ENCODE measurements around the gene ATG14. TPM values are rescaled to one million over a fixed set of nuclear protein-coding genes. Genes with fewer than 3 reads are reported as not detected.

Gene ATG14
- total RNA-seq, 2 experiments from 2014 or later = 5.3 to 6.1 TPM

DNA sequence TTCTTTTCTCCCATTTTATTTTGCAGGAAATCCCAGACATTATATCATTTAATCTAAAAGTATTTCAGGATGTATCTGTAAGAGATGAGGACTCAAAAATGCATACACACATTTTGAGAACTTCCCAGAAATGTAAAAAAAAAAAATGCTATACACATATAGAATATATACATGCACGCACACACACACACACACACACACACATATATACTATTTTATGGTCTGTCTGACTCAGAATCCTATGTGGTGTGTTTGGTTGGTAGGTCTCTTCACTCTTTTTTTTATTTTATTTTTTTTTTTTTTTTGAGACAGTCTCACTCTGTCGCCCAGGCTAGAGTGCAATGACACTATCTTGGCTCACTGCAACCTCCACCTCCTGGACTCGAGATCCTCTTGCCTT is 74.9 kb downstream of the ATG14 start:
- Mint-ChIP-seq H3K4me3 (no peak overlapping the region), H3K27ac (peak overlapping the region; percentile 61), H3K4me1 (peaks cover 82% of the 10 kb centered on the region), H3K27me3 (no peaks in the 10 kb centered on the region), H3K36me3 (ENCODE audit: low read depth) (peaks cover 18% of the 10 kb centered on the region), H3K9me3 (no peaks in the 10 kb centered on the region)
- no peak for DNase-seq
- POLR2A ChIA-PET = no interaction called here
- CTCF ChIA-PET = interaction anchor here (0.6 to 2.2 kb wide), 4 partner anchors 10 to 280 kb away, joined by 3 to 7 read pairs (median 4); no protein-coding TSS in a partner anchor

DNA sequence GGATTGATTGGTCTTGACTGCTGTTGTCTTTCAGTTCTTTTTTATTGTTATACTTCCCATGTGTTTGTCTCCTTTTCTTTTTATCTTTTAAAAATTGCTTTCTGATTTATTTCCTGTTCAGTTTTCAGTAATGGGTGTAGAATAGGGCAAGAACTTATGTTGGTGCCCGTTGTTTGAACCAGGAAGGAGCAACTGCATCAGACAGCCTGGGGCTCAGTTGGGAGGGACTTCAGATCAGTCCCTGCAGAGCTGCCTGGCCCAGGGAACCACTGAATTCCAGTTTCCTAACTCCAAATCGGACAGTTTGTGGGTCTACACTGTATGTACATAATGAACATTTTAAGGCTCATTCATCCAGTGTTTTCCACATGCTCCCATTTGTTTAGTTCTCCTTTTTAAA is 75.5 kb downstream of the ATG14 start:
- ChIA-PET POLR2A (no interaction called here), CTCF (interaction anchor here (0.6 to 1.5 kb wide), 3 partner anchors 14 to 280 kb away, joined by 3 to 4 read pairs (median 3); no protein-coding TSS in a partner anchor)
- Mint-ChIP-seq H3K9me3 (no peaks in the 10 kb centered on the region), H3K4me3 (peak overlapping the region; percentile 2), H3K36me3 (ENCODE audit: low read depth) (peaks cover 18% of the 10 kb centered on the region), H3K27ac (peak overlapping the region; percentile 61), H3K27me3 (no peaks in the 10 kb centered on the region), H3K4me1 (peaks cover 79% of the 10 kb centered on the region)
- DNase-seq = peak; percentile 39

DNA sequence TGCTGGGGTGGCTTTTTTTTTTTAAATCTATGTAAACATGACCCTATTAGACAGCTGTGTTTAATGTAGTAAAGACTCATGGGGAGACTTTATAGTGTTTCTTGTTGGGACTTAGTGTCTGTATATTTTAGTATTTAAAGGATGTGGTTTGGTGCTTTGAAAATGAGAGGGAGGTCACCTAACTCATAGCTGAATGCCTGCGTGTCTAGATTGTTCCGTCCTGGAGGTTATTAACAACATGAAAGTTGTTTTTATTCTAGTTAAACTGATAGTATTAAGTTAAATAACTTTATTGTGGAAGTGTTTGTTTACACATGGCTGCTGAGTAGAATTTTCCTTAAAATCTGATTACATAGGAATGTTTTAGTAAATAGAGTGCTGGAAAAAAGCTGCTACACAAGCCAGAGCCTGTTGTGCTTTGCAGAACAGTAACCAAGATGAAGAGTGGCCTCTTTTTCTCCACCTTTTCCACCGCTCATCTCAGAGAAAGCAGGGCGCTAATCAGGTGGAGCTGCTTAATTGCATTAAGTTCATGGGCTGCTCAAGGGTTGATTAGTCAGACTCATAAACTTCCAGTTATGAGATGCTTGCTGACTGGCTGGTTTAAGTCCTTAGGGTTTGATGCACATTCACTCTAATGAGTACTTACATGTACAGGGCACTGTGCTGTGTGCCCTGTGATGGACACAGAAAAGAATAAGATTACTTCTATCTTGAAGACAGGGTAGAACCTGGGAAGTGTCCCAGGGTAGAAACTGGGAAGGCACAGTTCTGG is 77.7 kb downstream of the ATG14 start:
- ChIA-PET CTCF (interaction anchor here (0.7 to 1.2 kb wide), 3 partner anchors 17 to 27 kb away, joined by 3 to 4 read pairs (median 3); no protein-coding TSS in a partner anchor), POLR2A (no interaction called here)
- no peaks in the 10 kb centered on the region for H3K27me3 Mint-ChIP-seq
- H3K4me3 Mint-ChIP-seq = peak overlapping the region; percentile 51
- H3K4me1 Mint-ChIP-seq = peaks cover 74% of the 10 kb centered on the region
- H3K9me3 Mint-ChIP-seq = no peaks in the 10 kb centered on the region
- peaks cover 18% of the 10 kb centered on the region for H3K36me3 Mint-ChIP-seq (ENCODE audit: low read depth)
- DNase-seq = no peak
- peak overlapping the region; percentile 90 for H3K27ac Mint-ChIP-seq

DNA sequence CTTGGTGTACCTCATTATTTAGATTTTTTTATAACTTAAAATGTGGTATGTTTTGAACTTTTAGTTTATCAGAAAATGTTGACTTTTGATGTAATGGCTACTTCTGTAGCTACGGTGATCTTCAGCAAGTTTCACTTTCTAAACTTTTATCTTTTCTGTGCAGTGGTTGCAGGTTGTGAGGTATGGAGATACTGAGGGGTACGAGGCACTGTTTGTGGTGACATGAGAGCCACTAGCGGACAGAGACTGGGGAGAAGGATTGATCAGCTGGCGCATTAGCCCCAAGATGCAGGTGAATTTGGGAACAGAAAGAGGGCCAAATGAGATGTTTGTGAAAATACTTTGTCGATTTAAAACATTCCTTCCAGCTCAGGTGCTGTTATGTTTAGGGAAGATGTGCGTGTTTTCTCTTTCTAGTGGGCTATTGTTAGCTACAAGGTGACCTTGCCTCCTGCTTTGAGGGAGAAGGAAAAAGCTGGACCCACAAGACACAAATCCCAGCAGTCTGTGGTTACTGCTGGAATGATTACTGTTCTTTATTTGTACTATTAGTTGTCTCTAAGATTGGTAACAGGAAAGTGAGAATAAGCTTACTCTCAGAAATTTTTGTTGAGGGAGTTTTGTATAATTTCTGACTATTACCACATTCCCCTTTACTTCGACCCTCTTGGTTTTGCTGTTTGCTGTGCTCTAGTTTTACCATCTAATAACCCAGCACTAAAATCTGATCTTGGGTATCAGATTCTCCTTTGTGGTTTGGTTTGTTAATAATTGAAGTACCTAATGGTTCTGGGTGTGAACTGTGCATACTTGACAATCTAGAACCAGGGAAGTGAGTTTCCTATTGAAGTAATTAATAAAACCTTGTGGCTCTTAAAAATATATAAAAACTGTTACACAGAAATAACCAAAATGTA is 78.7 kb downstream of the ATG14 start:
- Mint-ChIP-seq H3K9me3 (no peaks in the 10 kb centered on the region), H3K4me3 (peak overlapping the region; percentile 67), H3K4me1 (peaks cover 66% of the 10 kb centered on the region), H3K27ac (peak overlapping the region; percentile 90), H3K36me3 (ENCODE audit: low read depth) (peaks cover 18% of the 10 kb centered on the region), H3K27me3 (no peaks in the 10 kb centered on the region)
- CTCF ChIA-PET = interaction anchor here (0.6 to 1.5 kb wide), 5 partner anchors 14 to 26 kb away, joined by 3 to 6 read pairs (median 4); no protein-coding TSS in a partner anchor
- POLR2A ChIA-PET = no interaction called here
- peak; percentile 51 for DNase-seq

DNA sequence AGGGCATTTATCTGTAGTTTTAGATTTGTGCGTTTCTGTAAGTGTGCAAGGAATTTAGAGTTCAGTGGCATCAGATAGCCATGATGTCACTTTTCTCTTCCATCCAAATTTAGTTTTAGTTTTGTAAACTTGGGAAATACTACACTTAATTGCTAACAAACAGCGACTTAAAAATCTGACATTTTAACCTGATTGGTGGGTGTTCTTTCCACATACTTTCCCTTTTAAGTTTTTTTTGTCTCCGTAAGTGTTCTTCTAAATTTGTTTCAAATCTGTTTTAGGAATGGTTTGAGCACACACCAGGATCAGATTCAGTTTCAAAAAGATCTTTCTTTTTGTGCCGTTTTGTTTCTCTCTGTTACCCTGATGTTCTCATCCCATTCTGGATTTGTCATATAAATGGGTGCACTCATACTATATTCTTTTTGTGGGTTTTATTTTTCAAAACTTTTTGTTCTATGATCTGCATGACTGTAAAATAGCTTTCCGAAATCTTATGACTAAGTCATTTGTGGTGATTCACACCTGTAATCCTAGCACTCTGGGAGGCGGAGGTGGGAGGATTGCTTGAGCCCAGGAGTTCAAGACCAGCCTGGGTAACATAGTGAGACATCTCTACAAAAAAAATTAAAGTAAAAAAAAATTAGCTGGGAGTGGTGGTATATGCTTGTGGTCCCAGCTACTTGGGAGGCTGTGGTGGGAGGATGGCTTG is 81.5 kb downstream of the ATG14 start:
- Mint-ChIP-seq H3K36me3 (ENCODE audit: low read depth) (peaks cover 14% of the 10 kb centered on the region), H3K27me3 (no peaks in the 10 kb centered on the region), H3K27ac (peak overlapping the region; percentile 55), H3K9me3 (no peaks in the 10 kb centered on the region), H3K4me1 (peaks cover 60% of the 10 kb centered on the region), H3K4me3 (no peak overlapping the region)
- no peak for DNase-seq
- POLR2A ChIA-PET = no interaction called here
- CTCF ChIA-PET = interaction anchor here (0.8 to 1.3 kb wide), 4 partner anchors 14 to 60 kb away, joined by 3 to 4 read pairs (median 4); no protein-coding TSS in a partner anchor

DNA sequence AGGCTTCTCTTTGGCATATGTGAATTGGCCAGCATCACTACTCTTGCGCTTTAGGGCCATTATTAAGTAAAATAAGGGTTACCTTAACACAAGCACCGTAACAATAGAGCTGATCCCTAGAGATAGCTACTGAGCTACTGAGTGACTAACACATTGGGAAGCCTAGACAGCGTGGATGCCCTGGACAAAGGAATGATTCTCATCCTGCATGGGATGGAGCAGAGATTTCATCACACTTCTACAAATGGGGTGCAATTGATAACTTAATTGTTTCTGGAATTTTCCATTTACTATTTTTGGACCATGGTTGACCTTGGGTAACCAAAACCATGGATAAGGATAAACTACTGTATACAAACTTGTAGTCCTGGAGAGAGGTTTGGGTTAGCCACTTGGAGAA is 83.3 kb downstream of the ATG14 start:
- CTCF ChIA-PET = no interaction called here
- no peak for DNase-seq
- Mint-ChIP-seq H3K4me3 (no peak overlapping the region), H3K27ac (no peak overlapping the region), H3K9me3 (no peaks in the 10 kb centered on the region), H3K27me3 (no peaks in the 10 kb centered on the region), H3K36me3 (ENCODE audit: low read depth) (peaks cover 9% of the 10 kb centered on the region), H3K4me1 (peaks cover 41% of the 10 kb centered on the region)
- POLR2A ChIA-PET = no interaction called here

DNA sequence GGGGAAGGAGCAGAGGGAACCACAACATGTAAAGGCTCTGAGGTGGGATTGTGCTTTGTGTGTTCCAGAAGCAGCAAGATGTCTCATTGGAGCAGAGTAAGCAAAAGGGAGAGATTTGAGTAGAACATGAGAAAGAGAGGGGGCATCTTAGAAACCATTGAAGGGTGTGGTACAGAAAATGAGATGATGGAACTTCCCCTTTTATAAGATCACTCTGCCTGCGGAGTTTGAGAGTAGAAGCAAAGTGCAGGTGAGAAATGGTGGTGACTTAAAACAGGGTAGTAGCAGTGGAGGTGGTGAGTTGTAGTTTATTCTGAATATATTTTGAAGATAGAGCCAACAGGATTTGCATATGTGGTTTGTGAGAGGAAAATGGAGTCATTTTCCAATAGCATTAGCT is 84.5 kb downstream of the ATG14 start:
- H3K27me3 Mint-ChIP-seq = no peaks in the 10 kb centered on the region
- H3K4me3 Mint-ChIP-seq = no peak overlapping the region
- peaks cover 9% of the 10 kb centered on the region for H3K36me3 Mint-ChIP-seq (ENCODE audit: low read depth)
- H3K27ac Mint-ChIP-seq = no peak overlapping the region
- ChIA-PET CTCF (interaction anchor here (0.6 kb wide), 1 partner anchor 10 kb away, joined by 3 read pairs; no protein-coding TSS in a partner anchor), POLR2A (no interaction called here)
- H3K4me1 Mint-ChIP-seq = peaks cover 30% of the 10 kb centered on the region
- DNase-seq = no peak
- no peaks in the 10 kb centered on the region for H3K9me3 Mint-ChIP-seq

DNA sequence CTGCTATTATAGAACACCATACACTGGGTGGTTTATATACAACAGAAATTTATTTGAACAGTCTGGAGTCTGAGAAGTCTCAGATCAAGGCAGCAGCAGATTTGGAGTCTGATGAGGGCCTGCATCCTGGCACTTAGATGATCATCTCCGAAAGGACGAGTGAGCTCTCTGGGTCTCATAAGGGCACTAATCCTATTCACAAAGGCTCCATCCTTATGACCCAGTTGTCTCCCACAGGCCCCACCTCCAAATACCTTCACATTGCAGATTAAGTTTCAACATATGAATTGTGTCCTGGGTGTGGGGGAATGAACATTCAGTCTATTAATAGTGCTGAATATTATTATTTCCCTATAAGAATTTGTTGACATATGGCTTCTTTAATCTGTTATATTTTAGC is 86.8 kb downstream of the ATG14 start:
- H3K4me3 Mint-ChIP-seq = no peak overlapping the region
- peaks cover 15% of the 10 kb centered on the region for H3K4me1 Mint-ChIP-seq
- no peaks in the 10 kb centered on the region for H3K27me3 Mint-ChIP-seq
- no peak for DNase-seq
- CTCF ChIA-PET = interaction anchor here (1.0 kb wide), 1 partner anchor 21 kb away, joined by 3 read pairs; no protein-coding TSS in a partner anchor
- peaks cover 9% of the 10 kb centered on the region for H3K36me3 Mint-ChIP-seq (ENCODE audit: low read depth)
- no peak overlapping the region for H3K27ac Mint-ChIP-seq
- H3K9me3 Mint-ChIP-seq = no peaks in the 10 kb centered on the region
- POLR2A ChIA-PET = no interaction called here

DNA sequence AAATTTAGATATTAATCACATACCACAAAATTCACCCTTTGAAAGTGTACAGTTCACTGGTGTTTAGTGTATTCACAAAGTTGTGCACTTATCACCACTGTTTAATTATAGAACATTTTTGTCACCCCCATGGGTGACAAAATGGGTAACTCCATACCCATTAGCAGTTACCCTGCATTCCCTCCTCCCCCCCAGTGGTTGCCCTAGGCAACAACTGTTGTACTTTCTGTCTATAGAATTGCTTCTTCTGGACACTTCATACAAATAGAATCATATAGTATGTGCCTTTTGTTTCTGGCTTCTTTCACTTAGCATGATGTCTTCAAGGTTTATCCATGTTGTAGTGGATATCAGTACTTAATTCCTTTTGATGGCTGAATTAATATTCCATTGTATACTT is 87.7 kb downstream of the ATG14 start:
- H3K27ac Mint-ChIP-seq = no peak overlapping the region
- H3K27me3 Mint-ChIP-seq = no peaks in the 10 kb centered on the region
- H3K4me1 Mint-ChIP-seq = peaks cover 14% of the 10 kb centered on the region
- H3K4me3 Mint-ChIP-seq = no peak overlapping the region
- H3K36me3 Mint-ChIP-seq (ENCODE audit: low read depth) = peaks cover 11% of the 10 kb centered on the region
- no peak for DNase-seq
- no peaks in the 10 kb centered on the region for H3K9me3 Mint-ChIP-seq
- ChIA-PET CTCF (no interaction called here), POLR2A (no interaction called here)

DNA sequence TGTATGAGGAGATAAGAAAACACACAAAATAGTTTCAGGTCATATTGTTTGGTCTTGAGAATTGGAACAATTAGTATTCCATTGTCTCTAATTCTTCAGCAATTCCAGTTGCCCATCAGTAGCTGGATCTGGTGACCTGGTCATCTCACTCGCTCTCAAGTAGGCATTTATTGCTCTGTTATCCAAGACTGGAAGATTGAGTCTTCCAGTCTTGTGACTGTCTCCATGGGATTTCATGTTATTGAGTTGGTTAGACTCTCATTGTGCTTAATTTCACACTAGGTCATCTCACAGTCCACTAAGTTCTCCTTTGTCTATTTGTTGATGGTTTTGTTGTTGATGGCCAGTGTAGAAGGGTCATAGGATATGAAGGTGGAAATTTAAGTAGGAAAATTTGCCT is 92.9 kb downstream of the ATG14 start:
- H3K27me3 Mint-ChIP-seq = no peaks in the 10 kb centered on the region
- no peak overlapping the region for H3K27ac Mint-ChIP-seq
- H3K4me1 Mint-ChIP-seq = no peaks in the 10 kb centered on the region
- DNase-seq = no peak
- peaks cover 13% of the 10 kb centered on the region for H3K9me3 Mint-ChIP-seq
- POLR2A ChIA-PET = no interaction called here
- CTCF ChIA-PET = interaction anchor here (1.0 to 2.2 kb wide), 3 partner anchors 13 to 92 kb away, joined by 3 to 4 read pairs (median 4); no protein-coding TSS in a partner anchor
- H3K4me3 Mint-ChIP-seq = no peak overlapping the region
- peaks cover 27% of the 10 kb centered on the region for H3K36me3 Mint-ChIP-seq (ENCODE audit: low read depth)

DNA sequence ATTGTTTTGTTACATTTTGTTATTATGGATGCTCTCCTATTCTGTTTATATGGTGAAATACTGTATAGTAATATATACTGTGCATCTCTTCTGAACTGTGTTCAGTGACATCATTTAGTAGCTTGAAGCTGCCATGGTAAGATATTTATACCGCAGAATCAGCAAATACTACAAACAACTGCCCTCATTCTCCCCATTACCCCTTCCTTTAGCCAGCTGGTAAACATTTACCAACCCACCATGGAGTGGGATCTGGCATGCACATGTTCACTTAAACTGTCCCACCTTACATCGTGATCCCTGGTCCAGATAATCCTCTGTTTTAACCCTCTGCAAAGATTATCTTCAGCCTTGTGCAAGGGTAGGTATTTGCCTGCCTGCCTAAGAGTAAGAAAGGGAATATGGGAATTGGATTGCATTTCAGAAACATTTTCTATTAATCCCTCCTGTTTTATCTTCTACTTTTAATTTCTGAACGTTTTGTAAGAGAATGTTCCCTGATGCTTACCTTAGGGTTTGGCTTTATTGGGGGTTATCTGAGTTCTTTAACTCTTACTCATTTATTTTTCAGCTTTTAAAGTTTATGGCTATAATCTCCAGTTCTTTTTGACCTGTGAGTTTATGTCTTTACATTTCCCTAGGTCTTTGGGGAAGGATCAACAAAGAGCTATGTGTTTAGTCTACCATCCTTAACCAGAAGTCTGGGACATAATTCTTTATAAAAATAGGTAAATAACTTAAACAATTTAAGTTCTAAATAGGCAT is 93.9 kb downstream of the ATG14 start:
- DNase-seq = no peak
- peaks cover 23% of the 10 kb centered on the region for H3K9me3 Mint-ChIP-seq
- H3K27ac Mint-ChIP-seq = no peak overlapping the region
- CTCF ChIA-PET = interaction anchor here (0.8 to 2.2 kb wide), 3 partner anchors 10 to 93 kb away, joined by 3 to 4 read pairs (median 3); no protein-coding TSS in a partner anchor
- no peaks in the 10 kb centered on the region for H3K4me1 Mint-ChIP-seq
- H3K27me3 Mint-ChIP-seq = no peaks in the 10 kb centered on the region
- no peak overlapping the region for H3K4me3 Mint-ChIP-seq
- peaks cover 36% of the 10 kb centered on the region for H3K36me3 Mint-ChIP-seq (ENCODE audit: low read depth)
- POLR2A ChIA-PET = no interaction called here

DNA sequence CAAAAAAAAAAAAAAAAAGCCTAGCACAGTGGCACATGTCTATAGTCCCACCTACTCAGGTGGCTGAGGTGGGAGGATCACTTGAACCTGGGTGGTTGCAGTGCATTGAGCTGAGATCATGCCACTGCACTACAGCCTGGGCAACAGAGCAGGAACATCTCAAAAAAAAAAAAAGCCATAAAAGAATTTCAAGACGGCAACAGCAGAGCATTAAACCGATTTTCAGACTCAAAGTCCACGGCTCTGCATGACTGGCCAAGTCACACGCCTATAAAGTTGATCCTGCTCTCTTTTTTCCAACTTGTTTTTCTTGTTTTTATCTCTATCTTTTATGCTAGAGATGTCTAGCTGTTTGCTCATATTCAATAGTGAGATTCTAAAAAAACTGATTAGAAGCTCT is 95.1 kb downstream of the ATG14 start:
- no peak overlapping the region for H3K4me3 Mint-ChIP-seq
- no peaks in the 10 kb centered on the region for H3K27me3 Mint-ChIP-seq
- H3K4me1 Mint-ChIP-seq = no peaks in the 10 kb centered on the region
- ChIA-PET POLR2A (interaction anchor here (0.6 kb wide), 1 partner anchor 599 kb away, joined by 6 read pairs; no protein-coding TSS in a partner anchor), CTCF (interaction anchor here (0.6 to 1.1 kb wide), 4 partner anchors 11 to 46 kb away, joined by 3 to 7 read pairs (median 3); partner anchors contain the start of gene FBXO34)
- no peak for DNase-seq
- peaks cover 27% of the 10 kb centered on the region for H3K9me3 Mint-ChIP-seq
- peaks cover 42% of the 10 kb centered on the region for H3K36me3 Mint-ChIP-seq (ENCODE audit: low read depth)
- no peak overlapping the region for H3K27ac Mint-ChIP-seq

Data from activated CD4-positive, alpha-beta T cell treated with anti-CD3 and anti-CD28 coated beads, Interleukin-2, amount 10 ng/mL, durations not matched to agents 7 days and 5 days (primary cell).